IMR-90 (cell line): ENCODE results near the gene HES7. TPM values are rescaled to one million over a fixed set of nuclear protein-coding genes. Genes with fewer than 3 reads are reported as not detected.

Source experiments
- ATAC-seq: fragments of 200-7000 bp; cut with Tn5 transposase; 2 replicates; pipeline ENCODE4 v1.9.1; 2020; ENCODE audit warnings: low read depth, mild to moderate bottlenecking, moderate library complexity
- BruUV-seq: library from RNA; stranded (reverse); fragments of 400-500 nt; replicated peaks from 2 replicates; lab custom pipeline; 2021; lab: Mats Ljungman, UMichigan
- CTCF ChIA-PET: fragments of 300-600 bp; formaldehyde crosslinking; extraction: SDS; loops from one replicate; lab custom pipeline; 2021; ENCODE audit warnings: antibody characterized with exemption; lab: Yijun Ruan, JAX
- POLR2A ChIA-PET: fragments of 300-600 bp; sonication (Branson Sonifier 250); formaldehyde crosslinking; loops from one replicate; lab custom pipeline; 2022; ENCODE audit warnings: antibody characterized with exemption; ENCODE audit not compliant: unreplicated experiment; lab: Charles Lee
- DNase-seq: peaks from one replicate; pipeline ENCODE4 v3.0.0; 2013
- H2AFZ ChIP-seq: replicated peaks from 2 replicates; pipeline ENCODE3; 2013; ENCODE audit warnings: low read length, mild to moderate bottlenecking; ENCODE audit not compliant: poor library complexity
- H2AK5ac ChIP-seq: 2 replicates; pipeline ENCODE4 v1.6.1; 2013; ENCODE audit warnings: low read depth, low read length, inconsistent platforms
- H2AK9ac ChIP-seq: replicated peaks from 2 replicates; pipeline ENCODE3; 2013; ENCODE audit warnings: mild to moderate bottlenecking, low read depth, low read length, moderate library complexity; ENCODE audit not compliant: poor library complexity
- H2BK120ac ChIP-seq: 2 replicates; pipeline ENCODE4 v1.6.1; 2013; ENCODE audit warnings: low read depth, low read length, inconsistent platforms
- H2BK15ac ChIP-seq: 3 replicates; pipeline ENCODE4 v1.6.1; 2013; ENCODE audit warnings: low read depth, low read length, inconsistent platforms
- H2BK20ac ChIP-seq: 2 replicates; pipeline ENCODE4 v1.6.1; 2013; ENCODE audit warnings: low read depth, mild to moderate bottlenecking, inconsistent platforms, low read length, moderate library complexity
- H2BK5ac ChIP-seq: 2 replicates; pipeline ENCODE4 v1.6.1; 2013; ENCODE audit warnings: mild to moderate bottlenecking, low read depth, low read length, inconsistent platforms; ENCODE audit not compliant: poor library complexity, severe bottlenecking
- H3K14ac ChIP-seq: replicated peaks from 2 replicates; pipeline ENCODE4 v1.6.1; 2013; ENCODE audit warnings: low read depth, low read length, inconsistent platforms
- H3K18ac ChIP-seq: 2 replicates; pipeline ENCODE4 v1.6.1; 2013; ENCODE audit warnings: low read depth, low read length, control low read depth
- H3K23ac ChIP-seq: 2 replicates; pipeline ENCODE4 v1.6.1; 2013; ENCODE audit warnings: low read depth, low read length, inconsistent platforms
- H3K27ac ChIP-seq: 2 replicates; pipeline ENCODE4 v1.5.1; 2013; ENCODE audit warnings: mild to moderate bottlenecking, control low read depth, low read length; ENCODE audit not compliant: insufficient read depth
- H3K27me3 ChIP-seq: 2 replicates; pipeline ENCODE4 v1.6.1; 2013; ENCODE audit warnings: low read length; ENCODE audit not compliant: control insufficient read depth, insufficient read depth
- H3K36me3 ChIP-seq: 2 replicates; pipeline ENCODE4 v1.6.1; 2013; ENCODE audit warnings: low read length, mixed read lengths; ENCODE audit not compliant: control insufficient read depth, insufficient read depth
- H3K4ac ChIP-seq: 2 replicates; pipeline ENCODE4 v1.6.1; 2013; ENCODE audit warnings: low read depth, low read length, inconsistent platforms
- H3K4me1 ChIP-seq: 2 replicates; pipeline ENCODE4 v1.6.1; 2013; ENCODE audit warnings: low read length, mixed read lengths; ENCODE audit not compliant: control insufficient read depth, insufficient read depth
- H3K4me2 ChIP-seq: 2 replicates; pipeline ENCODE4 v1.6.1; 2013; ENCODE audit warnings: low read depth, mild to moderate bottlenecking, control low read depth, low read length, moderate library complexity
- H3K4me3 ChIP-seq: 2 replicates; pipeline ENCODE4 v1.5.1; 2013; ENCODE audit warnings: low read depth, mild to moderate bottlenecking, control low read depth, low read length, moderate library complexity; ENCODE audit not compliant: insufficient read depth
- H3K56ac ChIP-seq: 2 replicates; pipeline ENCODE4 v1.6.1; 2013; ENCODE audit warnings: low read length, inconsistent platforms; ENCODE audit not compliant: insufficient read depth; ENCODE audit errors: extremely low read depth
- H3K79me1 ChIP-seq, 2 experiments: 2 replicates each; pipeline ENCODE4 v1.6.1; 2013; ENCODE audit warnings: low read length in 2 of 2, inconsistent platforms in 1 of 2, low read depth in 1 of 2
- H3K9ac ChIP-seq: 2 replicates; pipeline ENCODE4 v1.6.1; 2013; ENCODE audit warnings: low read depth, low read length, control low read depth
- H3K9me1 ChIP-seq: 2 replicates; pipeline ENCODE4 v1.6.1; 2013; ENCODE audit warnings: low read length, inconsistent platforms; ENCODE audit not compliant: insufficient read depth
- H3K9me3 ChIP-seq: 2 replicates; pipeline ENCODE4 v1.6.1; 2013; ENCODE audit warnings: low read length; ENCODE audit not compliant: control insufficient read depth, insufficient read depth
- H4K20me1 ChIP-seq: 2 replicates; pipeline ENCODE4 v1.6.1; 2013; ENCODE audit warnings: low read length, inconsistent platforms; ENCODE audit not compliant: insufficient read depth
- H4K5ac ChIP-seq: 2 replicates; pipeline ENCODE4 v1.6.1; 2013; ENCODE audit warnings: mild to moderate bottlenecking, low read depth, low read length, control low read depth
- H4K8ac ChIP-seq, 2 experiments: 2 replicates each; pipeline ENCODE4 v1.6.1; 2013; ENCODE audit warnings: low read depth in 2 of 2, low read length in 2 of 2, control low read depth in 1 of 2, inconsistent platforms in 1 of 2
- H4K91ac ChIP-seq: 2 replicates; pipeline ENCODE4 v1.6.1; 2013; ENCODE audit warnings: low read depth, low read length, inconsistent platforms; ENCODE audit not compliant: insufficient read depth
- BHLHE40 ChIP-seq: fragments of 150-350 bp; IDR thresholded peaks from 2 replicates; pipeline ENCODE4 v1.6.1; 2016; ENCODE audit warnings: mild to moderate bottlenecking, low read depth, low read length
- CEBPB ChIP-seq: IDR thresholded peaks from 2 replicates; pipeline ENCODE4 v1.6.1; 2012; ENCODE audit warnings: low read depth, low read length, improper control_type of control experiment
- CTCF ChIP-seq: conservative IDR thresholded peaks from 2 replicates; pipeline ENCODE4 v1.5.1; 2012; ENCODE audit warnings: mild to moderate bottlenecking, low read depth, low read length, improper control_type of control experiment
- ELK1 ChIP-seq: fragments of 150-350 bp; IDR thresholded peaks from 2 replicates; pipeline ENCODE4 v1.6.1; 2016; ENCODE audit warnings: low read depth, mild to moderate bottlenecking, low read length, moderate library complexity, borderline replicate concordance
- FOS ChIP-seq: fragments of 150-350 bp; IDR thresholded peaks from 2 replicates; pipeline ENCODE4 v1.6.1; 2016; ENCODE audit warnings: low read depth, low read length
- MAFK ChIP-seq: IDR thresholded peaks from 2 replicates; pipeline ENCODE4 v1.6.1; 2012; ENCODE audit warnings: low read depth, low read length, improper control_type of control experiment
- MAZ ChIP-seq: IDR thresholded peaks from 2 replicates; pipeline ENCODE4 v1.6.1; 2012; ENCODE audit warnings: low read depth, mild to moderate bottlenecking, low read length, improper control_type of control experiment, moderate library complexity, borderline replicate concordance
- MXI1 ChIP-seq: IDR thresholded peaks from 2 replicates; pipeline ENCODE4 v1.6.1; 2012; ENCODE audit warnings: low read depth, mild to moderate bottlenecking, low read length, moderate library complexity, borderline replicate concordance
- RAD21 ChIP-seq: IDR thresholded peaks from 2 replicates; pipeline ENCODE4 v1.6.1; 2012; ENCODE audit warnings: low read length, improper control_type of control experiment
- RCOR1 ChIP-seq: IDR thresholded peaks from 2 replicates; pipeline ENCODE4 v1.6.1; 2012; ENCODE audit warnings: mild to moderate bottlenecking, low read length, improper control_type of control experiment; ENCODE audit not compliant: insufficient replicate concordance
- RFX5 ChIP-seq: IDR thresholded peaks from 2 replicates; pipeline ENCODE4 v1.8.0; 2012; ENCODE audit warnings: low read depth, mild to moderate bottlenecking, low read length, moderate library complexity
- SMC3 ChIP-seq: fragments of 150-350 bp; IDR thresholded peaks from 2 replicates; pipeline ENCODE4 v1.6.1; 2016; ENCODE audit warnings: low read depth, mild to moderate bottlenecking, antibody characterized with exemption, low read length, moderate library complexity
- USF2 ChIP-seq: fragments of 150-350 bp; IDR thresholded peaks from 2 replicates; pipeline ENCODE4 v1.6.1; 2017; ENCODE audit warnings: mild to moderate bottlenecking, antibody characterized with exemption, low read length, low read depth
- WGBS, 2 experiments: methylation state at CpG; one replicate each; pipeline versions ENCODE4 v1.1.5 to v1.1.7; 2013; ENCODE audit warnings: missing lambda C conversion rate in 2 of 2; ENCODE audit not compliant: insufficient read length in 1 of 2; ENCODE audit errors: extremely low coverage in 2 of 2; 5-methylcytosine and 5-hydroxymethylcytosine counted together
- dilution Hi-C: fragments of 300-500 bp; cut with HindIII; formaldehyde crosslinking; loops from one replicate; pipeline ENCODE4 v1.14.3; 2018; ENCODE audit warnings: low sequenced_read_pairs; ENCODE audit not compliant: unreplicated experiment
- in situ Hi-C: fragments of 300-500 bp; cut with MboI; formaldehyde crosslinking; loops from 3 replicates; pipeline ENCODE4 v1.14.3; 2019; ENCODE audit warnings: low sequenced_read_pairs, inconsistent platforms, mixed read lengths
- intact Hi-C: fragments of 100-400 bp; cut with micrococcal nuclease; formaldehyde crosslinking; loops from 2 replicates; pipeline ENCODE4 v1.10.0; 2022
- polyA plus RNA-seq, 3 experiments: library from polyadenylated mRNA; depleted of rRNA; stranded (reverse); fragments of >200 nt; gene quantifications; 2 replicates each; pipeline ENCODE4 v1.2.3, GENCODE V29; 2012; ENCODE audit warnings: low replicate concordance in 1 of 3
- total RNA-seq: library from RNA; depleted of rRNA; stranded (reverse); fragments of >200 nt; gene quantifications from 2 replicates; pipeline ENCODE4 v1.2.3, GENCODE V29; 2012

The HES7 gene
- total and polyA plus RNA-seq, 2 of the 4 experiments (the other 2 are of a cell fraction), result 0.43 TPM; not detected in 1

GRCh38 chr17:8152112-8152775 lies 28.3 kb upstream of the HES7 start, which contains the start of gene PER1:
Gene PER1, minus strand, starts transcription at chr17:8152404. Its CDS starts 1,698 bp downstream, at chr17:8150706.
- Histone ChIP-seq H3K4me2 (peak within 1 kb of the TSS; percentile 96), H3K9me1 (peaks cover 22% of the 10 kb centered on the region), H3K4me3 (peak within 1 kb of the TSS; percentile 59), H4K91ac (peak within 1 kb of the TSS; percentile 52), H2AK5ac (peak within 1 kb of the TSS; percentile 90), H3K9me3 (no peaks in the 10 kb centered on the region), H3K4me1 (peaks cover 23% of the 10 kb centered on the region), H4K20me1 (peaks cover 9% of the 10 kb centered on the region), H3K56ac (no peak within 1 kb of the TSS; the same call in 1 of the 2 replicates), H3K14ac (peak within 1 kb of the TSS; percentile 74), H3K4ac (peak within 1 kb of the TSS; percentile 86), H2BK120ac (peak within 1 kb of the TSS; percentile 41), H2AFZ (peak within 1 kb of the TSS; percentile 88), H4K5ac (peak within 1 kb of the TSS; percentile 9), H2BK5ac (peak within 1 kb of the TSS; percentile 61), H3K36me3 (peaks cover 21% of the 10 kb centered on the region), H4K8ac (peak within 1 kb of the TSS in 1 of 2 experiments; percentile 78; a peak in 1 of 4 replicates), H2BK15ac (peak within 1 kb of the TSS; percentile 60; the same call in 2 of the 3 replicates), H2BK20ac (0 out of 2 replicates have a peak within 1 kb of the TSS, but pooled peaks have one; percentile 45), H2AK9ac (peak within 1 kb of the TSS; percentile 90), H3K9ac (peak within 1 kb of the TSS; percentile 76), H3K27me3 (no peaks in the 10 kb centered on the region), H3K27ac (peak within 1 kb of the TSS; percentile 73), H3K18ac (peak within 1 kb of the TSS; percentile 24; the same call in 1 of the 2 replicates), H3K23ac (peak within 1 kb of the TSS; percentile 79), H3K79me1 (peaks cover 3 to 37% of the 10 kb centered on the region in 2 experiments; a peak in 2 of 4 replicates)
- TSS peak; percentile 36 for BruUV-seq
- DNase-seq, result peak; percentile 93
- peak; percentile 36 for ATAC-seq
- in situ Hi-C loops, result loop anchor here (25.0 kb wide), 1 partner anchor 915 kb away; the partner anchor contains the start of genes DVL2, GABARAP and PHF23
- intact Hi-C loops, result no loop called here
- WGBS, 2 experiments, result 2% methylated on average over 26 of the region's 42 CpGs; no CpG with 5 or more reads in 1 of the 2 experiments
- ChIA-PET CTCF (no interaction called here), POLR2A (no interaction called here)
- dilution Hi-C loops, result no loop called here
- TF ChIP-seq MXI1, result no peak
- peak; percentile 76 for TF ChIP-seq USF2
- TF ChIP-seq CTCF, result no peak
- TF ChIP-seq SMC3, result no peak
- no peak for TF ChIP-seq MAFK
- TF ChIP-seq RCOR1, result no peak
- no peak for TF ChIP-seq RAD21
- no peak for TF ChIP-seq ELK1
- TF ChIP-seq CEBPB, result peak; percentile 97
- TF ChIP-seq BHLHE40, result peak; percentile 89
- TF ChIP-seq FOS, result peak; percentile 42; the same call in 1 of the 2 replicates
- TF ChIP-seq MAZ, result peak; percentile 97
- peak; percentile 53; the same call in 1 of the 2 replicates for TF ChIP-seq RFX5
